Activated naive CD8-positive, alpha-beta T cell treated with anti-CD3 and anti-CD28 coated beads, Interleukin-2, amount 50 U/mL, for 24 hours (primary cell): ENCODE measurements around the gene ANKFY1.

ENCODE experiments used
- ATAC-seq: fragments of 150-1000 bp; cut with Tn5 transposase; one replicate; pipeline ENCODE4 v1.10.0; 2021
- DNase-seq: peaks from one replicate; pipeline ENCODE4 v3.0.0; 2021
- H3K27ac Mint-ChIP-seq: one replicate; pipeline ENCODE4 v1.8.0; 2021; ENCODE audit warnings: mild to moderate bottlenecking, mixed read lengths
- H3K27me3 Mint-ChIP-seq: one replicate; pipeline ENCODE4 v1.8.0; 2021; ENCODE audit warnings: mixed read lengths
- H3K36me3 Mint-ChIP-seq: one replicate; pipeline ENCODE4 v1.8.0; 2021; ENCODE audit warnings: low read depth, mixed read lengths
- H3K4me1 Mint-ChIP-seq: one replicate; pipeline ENCODE4 v1.8.0; 2021; ENCODE audit warnings: mixed read lengths
- H3K4me3 Mint-ChIP-seq: one replicate; pipeline ENCODE4 v1.8.0; 2021; ENCODE audit warnings: mild to moderate bottlenecking, moderate library complexity, mixed read lengths
- H3K9me3 Mint-ChIP-seq: one replicate; pipeline ENCODE4 v1.8.0; 2021; ENCODE audit warnings: mixed read lengths

The ANKFY1 gene

GRCh38 chr17:4134721-4135120 lies 129.1 kb downstream of the ANKFY1 start:
- ATAC-seq: no peak
- H3K27me3 Mint-ChIP-seq: no peaks in the 10 kb centered on the region
- DNase-seq: no peak
- H3K4me3 Mint-ChIP-seq: no peak overlapping the region
- peak overlapping the region; percentile 7 for H3K27ac Mint-ChIP-seq
- no peaks in the 10 kb centered on the region for H3K9me3 Mint-ChIP-seq
- H3K4me1 Mint-ChIP-seq: peaks cover 47% of the 10 kb centered on the region
- peaks cover 8% of the 10 kb centered on the region for H3K36me3 Mint-ChIP-seq

- ATAC-seq: no peak
- Mint-ChIP-seq H3K27ac (peak overlapping the region; percentile 48), H3K4me1 (peaks cover 35% of the 10 kb centered on the region), H3K36me3 (peaks cover 15% of the 10 kb centered on the region), H3K4me3 (no peak overlapping the region), H3K27me3 (no peaks in the 10 kb centered on the region), H3K9me3 (no peaks in the 10 kb centered on the region)
- no peak for DNase-seq
Measured at GRCh38 chr17:4130715-4131114, 133.1 kb downstream of the ANKFY1 start.

- ATAC-seq (no peak), DNase-seq (no peak)
- Mint-ChIP-seq H3K27me3 (no peaks in the 10 kb centered on the region), H3K4me1 (peaks cover 29% of the 10 kb centered on the region), H3K4me3 (no peak overlapping the region), H3K27ac (no peak overlapping the region), H3K36me3 (peaks cover 20% of the 10 kb centered on the region), H3K9me3 (no peaks in the 10 kb centered on the region)
Measured at GRCh38 chr17:4127555-4127954, 136.2 kb downstream of the ANKFY1 start.

- DNase-seq (no peak), ATAC-seq (no peak)
- peaks cover 25% of the 10 kb centered on the region for H3K4me1 Mint-ChIP-seq
- H3K27ac Mint-ChIP-seq: peak overlapping the region; percentile 47
- H3K27me3 Mint-ChIP-seq: no peaks in the 10 kb centered on the region
- no peak overlapping the region for H3K4me3 Mint-ChIP-seq
- no peaks in the 10 kb centered on the region for H3K9me3 Mint-ChIP-seq
- H3K36me3 Mint-ChIP-seq: peaks cover 25% of the 10 kb centered on the region
Measured at GRCh38 chr17:4125552-4125951, 138.2 kb downstream of the ANKFY1 start.

- Mint-ChIP-seq H3K27me3 (no peaks in the 10 kb centered on the region), H3K9me3 (no peaks in the 10 kb centered on the region), H3K36me3 (peaks cover 22% of the 10 kb centered on the region), H3K4me1 (peaks cover 25% of the 10 kb centered on the region), H3K27ac (peak overlapping the region; percentile 47), H3K4me3 (no peak overlapping the region)
- ATAC-seq: no peak
- no peak for DNase-seq
Measured at GRCh38 chr17:4124999-4125398, 138.8 kb downstream of the ANKFY1 start.

GRCh38 chr17:4120332-4120731 lies 143.4 kb downstream of the ANKFY1 start:
- no peak for DNase-seq
- H3K27me3 Mint-ChIP-seq: no peaks in the 10 kb centered on the region
- peaks cover 8% of the 10 kb centered on the region for H3K4me1 Mint-ChIP-seq
- H3K36me3 Mint-ChIP-seq: peaks cover 29% of the 10 kb centered on the region
- H3K27ac Mint-ChIP-seq: no peak overlapping the region
- no peak for ATAC-seq
- H3K4me3 Mint-ChIP-seq: no peak overlapping the region
- H3K9me3 Mint-ChIP-seq: no peaks in the 10 kb centered on the region

- H3K9me3 Mint-ChIP-seq: no peaks in the 10 kb centered on the region
- no peak for ATAC-seq
- H3K4me1 Mint-ChIP-seq: peaks cover 3% of the 10 kb centered on the region
- H3K36me3 Mint-ChIP-seq: peaks cover 32% of the 10 kb centered on the region
- no peaks in the 10 kb centered on the region for H3K27me3 Mint-ChIP-seq
- no peak overlapping the region for H3K4me3 Mint-ChIP-seq
- no peak for DNase-seq
- H3K27ac Mint-ChIP-seq: no peak overlapping the region
Measured at GRCh38 chr17:4119299-4119698, 144.5 kb downstream of the ANKFY1 start.

GRCh38 chr17:4118015-4118743 lies 145.6 kb downstream of the ANKFY1 start:
- no peak overlapping the region for H3K4me3 Mint-ChIP-seq
- ATAC-seq (peak; percentile 33), DNase-seq (no peak)
- H3K9me3 Mint-ChIP-seq: no peaks in the 10 kb centered on the region
- H3K4me1 Mint-ChIP-seq: peaks cover 3% of the 10 kb centered on the region
- peak overlapping the region; percentile 39 for H3K27ac Mint-ChIP-seq
- no peaks in the 10 kb centered on the region for H3K27me3 Mint-ChIP-seq
- peaks cover 28% of the 10 kb centered on the region for H3K36me3 Mint-ChIP-seq

GRCh38 chr17:4116516-4116915 lies 147.3 kb downstream of the ANKFY1 start:
- H3K4me1 Mint-ChIP-seq: peaks cover 3% of the 10 kb centered on the region
- H3K27me3 Mint-ChIP-seq: no peaks in the 10 kb centered on the region
- no peaks in the 10 kb centered on the region for H3K9me3 Mint-ChIP-seq
- no peak for DNase-seq
- no peak for ATAC-seq
- no peak overlapping the region for H3K27ac Mint-ChIP-seq
- H3K4me3 Mint-ChIP-seq: no peak overlapping the region
- H3K36me3 Mint-ChIP-seq: peaks cover 31% of the 10 kb centered on the region
